HG02763 (cell line): ENCODE results near the gene AP5B1.

ENCODE experiments used
- ATAC-seq: cut with Tn5 transposase; IDR thresholded peaks from one replicate; pipeline ENCODE4 v1.9.1; 2021; ENCODE audit warnings: mild to moderate bottlenecking, moderate library complexity; ENCODE audit not compliant: unreplicated experiment

The AP5B1 gene

DNA sequence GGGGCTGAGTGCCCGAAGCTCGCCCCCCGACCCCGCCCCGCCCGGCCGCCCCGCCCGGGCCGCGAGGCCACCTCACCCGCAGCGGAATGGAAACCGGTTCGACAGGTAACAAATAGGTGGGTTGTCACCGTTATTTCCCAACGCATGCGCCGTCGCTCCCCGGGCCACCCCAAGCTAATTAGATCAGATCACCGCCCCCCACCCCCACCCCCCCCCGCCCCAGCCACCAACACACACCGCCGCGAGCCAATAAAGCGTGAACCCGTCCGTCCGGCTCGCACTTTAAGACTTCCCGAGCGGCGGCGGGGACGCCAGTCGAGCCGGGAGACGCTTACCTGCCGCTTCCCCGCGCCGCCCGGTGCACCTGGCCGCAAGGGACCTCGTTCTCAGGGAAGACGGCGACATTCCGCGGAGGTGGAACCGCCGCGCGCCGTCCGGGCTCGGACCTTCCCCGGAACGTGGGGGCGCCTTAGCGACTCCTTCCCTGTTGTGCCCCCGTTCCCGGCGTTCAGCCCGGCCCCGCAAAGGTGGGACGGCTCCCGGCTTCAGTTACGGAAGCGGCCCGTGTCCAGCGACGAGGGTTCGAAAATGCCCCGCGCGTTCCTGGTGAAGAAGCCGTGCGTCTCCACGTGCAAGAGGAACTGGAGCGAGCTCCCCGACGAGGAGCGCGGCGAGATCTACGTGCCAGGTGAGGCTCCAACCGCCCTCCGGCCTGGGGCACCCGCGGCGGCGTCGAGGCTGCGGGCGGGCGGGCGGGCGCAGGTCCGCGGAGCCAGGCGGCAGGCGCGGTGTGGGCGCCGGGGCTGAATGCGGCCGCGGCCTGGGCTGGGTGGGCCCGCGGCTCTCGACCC, 6.2 kb upstream of the AP5B1 start, which contains the start of gene OVOL1:
OVOL1 (plus strand) TSS at position 278 of the 851 bp plus-strand sequence; CDS start at position 589, 311 bp downstream.
- no peak for ATAC-seq

GRCh38 chr11:65786008-65786785, 5.4 kb upstream of the AP5B1 start:
- no peak for ATAC-seq

- ATAC-seq = no peak
Observed at GRCh38 chr11:65785319-65786007, 4.7 kb upstream of the AP5B1 start.

GRCh38 chr11:65782816-65783228, 2.0 kb upstream of the AP5B1 start:
- no peak for ATAC-seq

DNA sequence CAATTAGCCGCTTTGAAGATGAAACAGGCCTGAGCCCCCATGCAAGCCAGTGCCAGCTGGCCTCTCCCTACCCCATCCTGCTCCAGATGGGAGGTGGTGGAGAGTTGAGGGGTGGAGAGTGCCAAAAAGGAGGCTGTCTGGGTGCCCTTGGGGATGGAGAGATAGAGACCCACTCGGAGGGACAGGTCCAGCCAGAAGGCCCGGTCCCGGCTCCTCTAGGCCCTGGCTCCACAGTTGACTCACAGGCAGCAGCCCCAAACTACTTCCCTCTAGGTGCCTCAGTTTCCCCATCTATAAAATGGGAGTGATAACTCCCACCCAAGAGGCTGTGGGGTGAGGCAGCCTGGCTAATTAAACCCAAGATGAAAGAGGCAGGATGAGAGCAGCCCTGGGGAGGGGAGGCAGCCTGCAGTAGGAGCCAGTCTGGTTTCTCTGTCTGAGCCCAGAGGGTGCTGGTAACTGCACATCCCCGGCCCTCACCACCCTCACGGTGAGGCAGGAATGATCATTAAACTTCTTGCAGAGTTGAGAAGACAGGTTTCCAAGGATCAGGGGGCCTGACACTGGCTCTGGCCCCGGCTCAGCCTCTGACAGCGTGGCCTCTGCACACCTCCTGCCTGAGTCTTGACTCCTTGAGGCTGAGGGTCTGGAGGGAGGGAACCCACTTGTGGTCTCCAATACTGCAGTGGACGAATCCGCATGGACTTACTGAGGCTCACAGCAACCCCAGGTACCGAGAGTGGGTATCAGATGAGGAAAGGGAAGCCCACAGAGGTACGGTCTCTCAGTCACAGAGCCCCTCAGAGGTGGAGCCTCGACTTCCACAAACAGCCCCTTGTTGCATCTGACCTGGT, 1.4 kb upstream of the AP5B1 start:
- ATAC-seq = no peak

DNA sequence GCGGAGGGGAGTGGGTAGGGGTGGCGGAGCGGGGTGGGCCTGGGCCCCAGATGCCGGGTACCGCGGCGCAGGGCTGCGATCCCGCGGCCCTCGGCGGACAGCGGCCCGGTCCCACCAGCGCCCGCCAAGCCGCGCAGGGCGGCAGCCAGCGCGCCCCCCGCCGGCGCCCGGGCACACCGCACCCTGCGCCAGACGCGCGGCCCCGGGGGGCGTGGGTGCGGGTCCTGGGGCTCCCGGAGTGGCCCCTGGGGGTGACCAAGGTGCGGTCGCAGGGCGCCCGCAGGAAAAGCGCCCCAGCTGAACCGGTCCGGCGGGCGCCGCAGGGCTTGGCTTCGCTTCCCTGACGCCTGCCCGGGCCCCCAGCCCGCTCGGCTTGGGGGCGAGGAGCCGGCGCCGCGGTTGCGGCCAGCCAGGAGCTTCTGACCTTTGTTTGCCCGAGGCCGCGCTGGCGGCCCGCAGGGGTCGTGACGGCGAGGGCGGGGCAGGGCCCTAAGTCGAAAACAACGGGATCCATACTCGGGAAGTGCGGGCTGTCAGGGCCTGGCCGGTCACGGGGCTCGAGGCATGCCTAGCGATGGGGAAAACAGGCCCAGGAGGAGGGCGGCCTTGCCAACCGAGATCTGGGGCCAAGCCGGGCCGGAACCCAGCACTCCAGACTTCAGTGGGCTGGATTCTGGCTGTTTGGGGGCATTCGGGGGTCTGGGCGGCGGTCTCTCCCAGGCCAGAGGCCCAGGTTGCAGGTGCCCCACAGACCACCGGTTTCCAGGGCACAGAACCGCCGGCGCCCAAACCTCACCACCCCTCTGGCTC, 581 bp upstream of the AP5B1 start:
- peak; percentile 30 for ATAC-seq

DNA sequence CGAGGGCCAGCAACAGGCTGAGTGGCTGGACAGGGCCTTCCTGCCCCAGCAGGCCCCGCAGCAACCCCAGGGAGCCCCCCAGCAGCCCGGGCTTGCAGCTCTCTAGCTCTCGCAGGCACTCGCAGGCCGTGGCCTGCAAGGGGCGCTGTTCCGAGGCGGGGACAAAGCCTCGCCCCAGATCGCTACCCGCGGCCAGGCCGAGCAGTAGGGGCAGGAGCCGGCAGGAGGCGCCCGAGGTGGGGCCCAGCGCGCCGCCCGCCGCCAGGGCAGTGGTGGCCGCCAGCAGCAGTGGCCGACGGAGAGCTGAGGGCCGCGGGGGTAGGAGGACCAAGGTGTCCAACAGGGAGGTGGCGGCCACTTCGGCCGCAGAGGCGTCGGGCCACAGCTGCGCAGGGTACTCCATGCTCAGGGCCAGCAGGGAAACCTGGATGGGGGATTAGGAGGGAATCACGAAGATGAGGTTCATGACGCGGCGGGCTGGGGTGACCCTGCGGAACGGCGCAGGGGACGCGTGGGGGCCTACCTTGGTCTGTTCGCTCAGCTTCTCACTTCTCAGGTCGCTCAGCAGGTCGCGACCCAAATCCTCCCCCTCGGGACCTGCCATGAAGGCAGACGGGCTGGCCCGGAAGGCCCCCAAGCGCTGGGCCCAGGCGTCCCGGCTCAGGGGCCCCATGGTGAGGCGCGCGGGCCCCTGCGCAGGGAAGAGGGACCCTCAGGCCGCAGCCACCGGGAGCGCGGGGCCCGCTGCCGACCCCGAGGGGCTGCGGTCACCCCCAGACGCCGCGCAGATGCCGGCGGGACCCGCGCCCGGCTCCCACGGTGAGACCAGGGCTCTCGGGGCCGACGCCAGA, 632 bp downstream of the AP5B1 start:
- ATAC-seq = peak; percentile 32

DNA sequence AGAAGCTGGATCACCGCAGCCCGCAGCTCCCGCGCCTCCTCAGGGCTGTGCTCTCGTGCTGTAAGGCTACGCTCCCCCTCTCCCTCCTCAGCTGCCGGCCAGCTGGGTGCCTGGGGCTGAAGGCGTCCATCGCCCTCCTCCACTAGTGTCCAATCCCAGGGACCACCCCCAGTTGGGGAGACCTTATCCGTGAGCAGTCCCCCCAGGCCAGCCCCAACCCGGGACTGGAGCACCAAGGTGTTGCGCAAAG, 1.2 kb downstream of the AP5B1 start:
- no peak for ATAC-seq

DNA sequence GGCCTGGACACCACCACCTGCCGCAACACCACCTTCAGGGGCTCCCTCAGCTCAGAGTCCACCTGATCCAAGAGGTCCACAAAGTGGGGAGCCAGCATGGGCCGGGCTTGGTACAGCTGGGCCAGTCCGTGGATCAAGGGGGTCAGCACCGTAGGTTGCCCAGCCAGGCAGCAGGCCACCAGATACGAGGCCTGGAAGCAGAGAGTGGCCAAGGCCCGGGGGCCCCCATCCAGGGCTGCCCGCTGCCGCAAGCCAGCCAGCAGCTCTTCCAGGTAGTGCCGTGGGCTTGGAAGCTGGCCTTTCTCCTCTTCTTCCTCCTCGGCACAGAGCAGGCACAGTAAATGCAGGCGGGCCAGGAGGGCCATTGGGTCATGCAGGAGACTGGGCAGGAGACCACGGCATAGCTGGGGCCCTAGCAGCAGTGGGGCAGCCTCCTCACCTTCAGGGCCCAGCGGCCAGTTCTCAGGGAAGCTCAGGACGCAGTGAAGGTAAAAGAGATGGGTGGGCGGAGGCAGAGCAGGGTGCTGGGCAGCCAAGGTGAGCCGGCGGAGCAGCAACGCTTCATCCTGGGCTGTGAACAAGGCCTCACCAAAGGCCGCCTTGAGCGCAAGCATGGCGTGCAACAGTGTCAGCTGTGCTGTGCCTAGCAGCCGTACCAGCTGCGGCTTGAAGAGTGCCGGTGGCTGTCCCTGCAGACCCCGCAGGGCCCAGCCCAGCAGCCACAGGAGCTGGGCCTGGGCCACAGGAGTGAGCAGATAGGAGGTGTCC, 1.7 kb downstream of the AP5B1 start:
- no peak for ATAC-seq

DNA sequence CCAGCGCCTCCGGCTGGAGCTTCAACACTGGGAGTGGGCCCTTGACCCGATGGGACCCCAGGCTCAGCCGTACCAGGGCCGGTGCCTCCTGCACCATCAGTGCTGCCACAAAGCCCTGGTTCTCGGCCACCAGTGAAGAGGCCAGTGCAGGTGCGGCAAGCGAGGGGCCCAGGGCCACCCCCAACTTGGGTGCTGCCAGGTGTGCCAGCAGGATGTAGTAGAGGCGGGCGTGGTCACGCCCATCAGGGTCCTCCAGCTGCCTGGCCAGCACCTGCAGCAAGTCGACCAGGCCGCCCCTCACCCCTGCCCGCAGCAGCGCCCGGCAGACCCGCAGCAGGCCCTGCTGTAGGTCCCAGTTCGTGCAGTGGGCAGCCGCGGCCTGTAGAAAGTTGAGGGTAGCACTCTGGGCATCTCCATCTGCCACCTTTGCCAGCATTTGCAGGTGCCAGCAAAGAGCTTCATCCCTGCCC, 2.3 kb downstream of the AP5B1 start:
- ATAC-seq = no peak

DNA sequence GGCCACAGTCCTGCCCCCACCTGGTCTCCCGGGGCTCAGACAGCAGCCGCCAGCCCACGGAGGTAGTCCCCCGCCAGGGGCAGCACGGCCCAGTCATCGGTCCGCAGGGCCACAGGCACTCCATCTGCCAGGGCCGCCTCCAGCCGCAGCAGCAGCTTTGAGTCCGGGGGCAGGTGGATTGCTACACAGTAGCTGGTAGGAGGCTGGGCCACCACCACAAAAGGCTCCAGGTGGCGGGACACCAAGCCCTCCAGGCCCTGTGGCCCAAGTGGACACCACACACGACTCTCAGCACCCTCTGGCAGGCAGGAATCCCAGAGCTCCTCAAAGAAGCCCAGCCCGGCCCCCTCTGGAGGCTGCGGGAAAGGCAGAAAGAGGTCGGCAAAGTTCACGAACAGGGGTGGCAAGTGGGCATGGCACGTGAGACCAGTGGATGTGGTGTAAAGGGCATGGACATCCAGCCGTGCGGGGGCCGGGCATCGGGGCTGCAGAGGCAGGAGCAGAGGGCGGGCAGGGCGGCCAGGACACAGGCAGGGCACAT, 2.9 kb downstream of the AP5B1 start:
- no peak for ATAC-seq

DNA sequence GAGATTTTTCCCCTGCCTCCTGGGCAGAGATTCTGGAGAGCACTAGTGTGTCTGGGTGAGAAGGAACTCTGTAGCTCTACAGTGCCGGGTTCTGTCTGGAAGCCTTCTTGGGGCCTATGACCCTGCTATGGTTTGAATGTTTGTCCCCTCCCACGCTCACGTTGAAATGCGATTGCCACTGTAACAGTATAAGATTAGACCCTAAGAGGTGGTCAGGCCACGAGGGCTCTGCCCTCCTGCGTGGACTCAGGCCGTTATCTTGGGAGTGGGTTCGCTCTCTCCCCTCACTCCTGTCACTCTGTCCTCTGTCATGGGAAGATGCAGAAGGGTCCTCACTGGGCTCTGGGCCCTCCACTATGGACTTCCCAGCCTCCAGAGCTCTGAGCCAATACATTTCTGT, 3.5 kb downstream of the AP5B1 start:
- no peak for ATAC-seq

DNA sequence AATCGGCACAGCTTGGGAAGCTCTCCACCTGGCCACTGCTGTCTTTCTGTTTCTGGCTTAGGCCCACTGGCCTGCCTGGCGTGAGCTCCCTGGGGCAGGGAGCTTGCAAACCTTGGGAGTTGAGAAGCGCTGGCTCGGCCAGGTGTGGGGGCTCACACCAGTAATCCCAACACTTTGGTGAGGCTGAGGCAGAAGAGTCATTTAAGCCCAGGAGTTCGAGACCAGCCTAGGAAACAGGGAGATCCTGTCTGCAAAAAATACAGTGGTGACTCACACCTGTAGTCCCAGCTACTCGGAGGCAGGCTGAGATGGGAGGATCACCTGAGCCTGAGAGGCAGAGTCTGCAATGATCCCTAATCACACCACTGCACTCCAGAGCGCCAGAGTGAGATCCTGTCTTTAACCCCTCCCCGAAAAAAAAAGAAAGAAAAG, 4.0 kb downstream of the AP5B1 start:
- ATAC-seq = no peak

DNA sequence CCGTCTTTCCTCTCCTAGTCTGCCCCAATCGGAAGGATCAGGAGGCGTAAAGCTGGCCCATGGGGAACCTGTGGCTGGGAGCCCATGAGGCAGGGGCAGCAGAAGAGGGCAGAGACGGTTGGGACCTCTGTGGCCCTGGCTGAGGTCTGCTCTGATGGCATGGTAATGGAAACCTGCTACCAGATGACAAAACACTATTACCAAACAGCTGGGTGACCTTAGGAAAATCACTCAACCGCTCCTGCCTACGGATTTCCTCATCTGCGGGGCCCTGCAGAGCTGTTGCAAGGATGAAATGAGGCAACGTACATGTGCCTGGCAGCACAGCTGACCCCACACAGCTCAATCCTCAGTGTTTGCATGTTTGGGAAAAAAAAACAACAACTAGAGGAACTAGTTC, 4.6 kb downstream of the AP5B1 start:
- no peak for ATAC-seq

GRCh38 chr11:65774525-65775306, 6.1 kb downstream of the AP5B1 start:
- no peak for ATAC-seq

DNA sequence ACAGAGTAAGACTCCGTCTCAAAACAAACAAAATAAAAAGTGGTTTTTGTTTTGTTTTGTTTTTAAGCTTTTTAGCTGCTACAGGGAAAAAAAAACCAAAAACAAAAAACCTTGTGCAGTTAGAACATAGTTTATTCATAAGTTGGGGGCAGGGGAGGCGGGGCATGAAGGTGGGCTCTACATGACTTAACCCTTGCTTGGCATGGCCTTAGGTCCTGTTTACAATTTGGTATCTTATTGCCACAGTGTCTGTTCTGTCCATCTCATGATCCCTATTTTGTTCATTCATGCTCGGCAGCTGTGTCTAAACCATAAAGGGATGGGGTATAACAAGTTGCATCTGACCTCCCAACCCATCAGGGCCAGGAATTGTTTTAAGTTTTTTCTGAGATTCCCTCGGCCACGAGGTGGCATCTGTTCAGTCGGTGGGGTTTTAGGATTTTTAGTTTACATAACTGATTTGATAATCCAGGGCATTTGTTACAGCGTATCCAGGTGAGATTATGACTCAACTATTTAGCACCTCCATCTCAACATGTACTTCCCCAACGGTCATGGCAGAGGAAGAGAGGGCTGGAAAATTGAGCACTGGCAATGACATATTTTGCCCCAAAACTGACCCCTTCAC, 6.9 kb downstream of the AP5B1 start:
- ATAC-seq = no peak
